Progenitor cell of endocrine pancreas (in vitro differentiated cells): ENCODE data around the gene SLC38A10. TPM values are rescaled to one million over a fixed set of nuclear protein-coding genes. Genes with fewer than 3 reads are reported as not detected.

Experiments used
- DNase-seq: peaks from one replicate; pipeline ENCODE4 v3.0.0; 2021; ENCODE audit warnings: low spot score; ENCODE audit not compliant: unreplicated experiment
- H3K27ac Mint-ChIP-seq: 2 replicates; pipeline ENCODE4 v1.8.0; 2021; ENCODE audit warnings: mild to moderate bottlenecking, moderate library complexity, mixed read lengths
- H3K27me3 Mint-ChIP-seq: 2 replicates; pipeline ENCODE4 v1.8.0; 2021; ENCODE audit warnings: mixed read lengths
- H3K36me3 Mint-ChIP-seq: 2 replicates; pipeline ENCODE4 v1.8.0; 2022; ENCODE audit warnings: mixed read lengths; ENCODE audit not compliant: insufficient read depth
- H3K4me1 Mint-ChIP-seq: 2 replicates; pipeline ENCODE4 v1.8.0; 2021; ENCODE audit warnings: low read depth, mixed read lengths
- H3K4me3 Mint-ChIP-seq: 2 replicates; pipeline ENCODE4 v1.8.0; 2021; ENCODE audit warnings: low read depth, mild to moderate bottlenecking, moderate library complexity, mixed read lengths
- H3K9me3 Mint-ChIP-seq: 2 replicates; pipeline ENCODE4 v1.8.0; 2021; ENCODE audit warnings: low read depth, mixed read lengths
- CTCF ChIP-seq: fragments of 200-600 bp; sonication (generic); IDR thresholded peaks from one replicate; pipeline ENCODE4 v1.5.0; 2021; ENCODE audit warnings: antibody characterized with exemption, mild to moderate bottlenecking; ENCODE audit not compliant: unreplicated experiment
- total RNA-seq: library from RNA; stranded (reverse); gene quantifications from 2 replicates; pipeline ENCODE4 v1.2.1, GENCODE V29; 2021

SLC38A10 gene
- total RNA-seq, 1 donor from 2014 or later, result 130 TPM

- peaks cover 1% of the 10 kb centered on the region for H3K36me3 Mint-ChIP-seq
- H3K4me3 Mint-ChIP-seq, result peak overlapping the region; percentile 74
- no peak for DNase-seq
- no peaks in the 10 kb centered on the region for H3K27me3 Mint-ChIP-seq
- H3K27ac Mint-ChIP-seq, result no peak overlapping the region
- TF ChIP-seq CTCF, result no peak
- H3K4me1 Mint-ChIP-seq, result peaks cover 7% of the 10 kb centered on the region
- H3K9me3 Mint-ChIP-seq, result no peaks in the 10 kb centered on the region
Measured at GRCh38 chr17:81222620-81222905, 72.5 kb downstream of the SLC38A10 start.

GRCh38 chr17:81221842-81222619 is 73.1 kb downstream of the SLC38A10 start:
- Mint-ChIP-seq H3K27me3 (no peaks in the 10 kb centered on the region), H3K4me1 (peaks cover 7% of the 10 kb centered on the region), H3K27ac (no peak overlapping the region), H3K9me3 (no peaks in the 10 kb centered on the region), H3K4me3 (peak overlapping the region; percentile 74), H3K36me3 (peaks cover 2% of the 10 kb centered on the region)
- TF ChIP-seq CTCF, result no peak
- DNase-seq, result no peak

- Mint-ChIP-seq H3K36me3 (peaks cover 3% of the 10 kb centered on the region), H3K27ac (no peak overlapping the region), H3K4me1 (peaks cover 7% of the 10 kb centered on the region), H3K9me3 (no peaks in the 10 kb centered on the region), H3K27me3 (no peaks in the 10 kb centered on the region), H3K4me3 (peak overlapping the region; percentile 74)
- TF ChIP-seq CTCF, result no peak
- no peak for DNase-seq
Measured at GRCh38 chr17:81221371-81221841, 73.7 kb downstream of the SLC38A10 start.

GRCh38 chr17:81219476-81220180 is 75.5 kb downstream of the SLC38A10 start:
- Mint-ChIP-seq H3K27ac (no peak overlapping the region), H3K4me3 (no peak overlapping the region), H3K27me3 (no peaks in the 10 kb centered on the region), H3K4me1 (peaks cover 7% of the 10 kb centered on the region), H3K9me3 (no peaks in the 10 kb centered on the region), H3K36me3 (peaks cover 3% of the 10 kb centered on the region)
- no peak for DNase-seq
- TF ChIP-seq CTCF, result no peak

GRCh38 chr17:81218991-81219390 is 76.1 kb downstream of the SLC38A10 start:
- DNase-seq, result no peak
- no peaks in the 10 kb centered on the region for H3K9me3 Mint-ChIP-seq
- TF ChIP-seq CTCF, result no peak
- no peak overlapping the region for H3K27ac Mint-ChIP-seq
- H3K36me3 Mint-ChIP-seq, result peaks cover 3% of the 10 kb centered on the region
- H3K4me1 Mint-ChIP-seq, result peaks cover 7% of the 10 kb centered on the region
- H3K4me3 Mint-ChIP-seq, result no peak overlapping the region
- H3K27me3 Mint-ChIP-seq, result no peaks in the 10 kb centered on the region
